ENCODE results near the gene WIPF3.
A peak's percentile ranks its signal among the peaks of the same experiment; 100 is the strongest.

The WIPF3 gene

GRCh38 chr7:29919790-29920189 is 113.5 kb downstream of the WIPF3 start:
- DNase-seq, result no peak

DNA sequence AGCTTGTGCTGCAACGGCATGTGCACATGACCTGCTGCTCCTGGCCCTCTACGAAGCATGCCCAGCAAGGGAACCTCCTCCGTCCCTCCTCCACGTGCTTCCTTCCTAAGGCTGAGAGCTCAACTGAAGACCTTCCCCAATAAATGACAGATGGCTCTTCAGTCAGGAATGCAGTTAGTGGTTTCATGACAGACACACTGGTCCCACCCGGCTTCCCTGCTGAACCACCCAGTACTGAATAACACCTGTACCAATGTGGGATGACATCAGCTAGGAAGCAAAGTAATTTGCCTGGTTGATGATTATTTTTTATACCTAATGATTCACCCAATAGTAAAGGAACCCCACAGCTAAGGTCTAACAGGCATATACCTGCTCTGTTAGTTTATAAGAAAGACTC is 114.2 kb downstream of the WIPF3 start:
- no peak for DNase-seq

DNA sequence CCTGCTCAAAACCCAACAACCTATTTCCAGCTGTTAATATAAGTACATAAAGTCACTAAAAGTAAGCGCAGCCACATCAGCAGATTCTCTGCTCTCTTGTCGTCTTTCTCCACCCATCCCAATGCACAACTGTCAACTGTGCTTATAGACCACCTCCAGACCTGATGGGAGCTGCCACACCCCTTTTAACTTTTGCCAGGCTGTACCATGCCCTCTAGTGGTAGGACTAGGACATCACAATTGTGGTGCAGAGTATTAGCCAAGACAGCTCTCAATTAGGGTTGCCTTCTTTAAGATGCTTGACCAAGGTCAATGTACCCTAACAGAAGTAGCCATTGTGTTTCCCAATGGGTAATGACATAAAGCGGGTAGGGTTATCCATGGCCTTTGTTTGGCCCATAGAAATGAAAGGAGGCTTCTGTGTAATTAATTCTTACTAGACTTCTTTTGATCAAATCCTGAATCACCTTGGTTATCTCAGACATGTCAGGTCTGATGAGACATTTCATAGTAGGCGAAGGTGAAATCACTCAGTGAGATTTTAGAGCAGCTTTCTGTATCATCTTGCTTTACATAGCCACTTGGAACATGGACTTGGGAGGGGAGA is 115.2 kb downstream of the WIPF3 start:
- peak; percentile 61 to 80 for DNase-seq

DNA sequence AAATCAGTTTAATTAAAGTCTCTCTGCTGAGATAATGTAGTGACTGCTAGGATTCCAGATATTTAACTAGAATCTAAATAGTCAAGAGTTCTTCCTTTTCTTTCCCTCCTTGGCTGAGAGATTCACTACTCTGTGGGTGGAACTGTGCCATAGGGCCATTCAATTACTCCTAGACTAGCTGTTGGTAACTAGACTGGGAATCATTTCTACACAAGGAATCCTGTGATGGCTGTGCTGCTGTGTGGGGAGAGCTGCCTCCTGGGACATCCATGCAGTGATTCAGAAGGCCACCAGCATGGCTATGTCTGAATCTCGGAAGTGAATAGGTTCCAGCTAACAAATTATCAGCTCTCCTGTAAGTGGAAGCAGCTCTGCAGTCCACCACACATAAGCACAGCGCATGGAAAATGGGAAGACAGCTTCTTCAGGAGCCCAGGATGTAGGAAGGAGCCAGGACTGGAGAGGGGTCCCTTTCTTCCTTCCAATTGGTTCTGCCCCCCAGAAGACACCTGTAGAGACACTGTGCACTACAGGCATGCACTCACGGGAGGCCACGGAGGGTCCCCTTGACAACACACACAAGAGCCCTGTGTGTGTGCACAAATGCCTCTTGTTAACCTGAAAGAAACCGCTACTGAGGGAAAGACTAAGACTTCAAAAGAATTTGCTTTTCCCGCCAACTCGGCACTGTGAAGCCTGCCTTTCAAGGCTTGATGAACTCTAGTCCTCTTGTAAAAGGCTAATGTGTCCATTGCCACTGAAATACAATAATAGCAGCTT is 116.8 kb downstream of the WIPF3 start:
- DNase-seq, result no peak

DNA sequence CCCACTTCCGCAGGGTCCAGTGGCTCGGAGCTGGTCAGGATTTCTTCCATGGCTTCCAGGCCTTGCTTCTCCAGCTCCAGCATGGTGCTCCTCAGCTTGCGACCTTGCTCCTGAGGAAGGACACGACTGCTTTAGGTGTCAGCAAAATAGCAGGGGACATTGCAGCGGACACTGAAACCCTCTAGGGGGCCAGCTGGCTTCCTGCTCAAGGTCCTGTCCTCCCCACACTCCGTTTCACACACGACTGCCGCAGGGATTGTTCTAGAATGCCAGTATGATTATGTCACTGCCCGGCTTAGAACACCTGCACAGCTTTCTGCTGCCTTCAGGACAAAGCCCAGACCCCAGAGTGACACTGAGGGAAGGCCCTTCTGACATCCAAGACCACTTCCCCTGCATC is 117.7 kb downstream of the WIPF3 start:
- DNase-seq, result no peak

GRCh38 chr7:29924684-29925083 is 118.4 kb downstream of the WIPF3 start:
- no peak for DNase-seq

DNA sequence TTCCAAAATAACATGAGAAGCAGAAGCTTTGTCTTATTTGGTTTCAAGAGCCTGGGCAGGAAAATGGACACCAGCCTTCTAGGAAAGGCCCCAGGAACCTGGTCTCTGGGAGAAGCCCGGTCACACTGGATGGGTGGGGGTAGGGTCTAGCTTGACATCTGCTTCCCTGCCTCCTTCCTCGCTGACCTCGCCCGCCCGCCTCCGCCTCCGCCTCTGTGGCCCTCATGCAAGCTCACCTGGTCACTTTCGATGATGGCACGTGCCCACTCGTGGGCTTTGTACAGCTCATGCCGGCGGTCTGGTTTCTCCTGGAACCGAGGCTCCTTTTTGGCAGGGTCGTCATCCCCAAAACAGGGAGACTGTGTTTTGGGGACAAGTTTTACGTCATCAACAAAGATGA is 119.9 kb downstream of the WIPF3 start:
- no peak for DNase-seq

GRCh38 chr7:29926741-29927140 is 120.4 kb downstream of the WIPF3 start:
- no peak for DNase-seq

GRCh38 chr7:29929018-29929807 is 122.9 kb downstream of the WIPF3 start:
- DNase-seq, result peak in 1 of 2 experiments; percentile 24

GRCh38 chr7:29935111-29935510 is 128.8 kb downstream of the WIPF3 start:
- no peak for DNase-seq

GRCh38 chr7:29937132-29937531 is 130.8 kb downstream of the WIPF3 start:
- no peak for DNase-seq

GRCh38 chr7:29940199-29940598 is 133.9 kb downstream of the WIPF3 start:
- DNase-seq, result no peak

DNA sequence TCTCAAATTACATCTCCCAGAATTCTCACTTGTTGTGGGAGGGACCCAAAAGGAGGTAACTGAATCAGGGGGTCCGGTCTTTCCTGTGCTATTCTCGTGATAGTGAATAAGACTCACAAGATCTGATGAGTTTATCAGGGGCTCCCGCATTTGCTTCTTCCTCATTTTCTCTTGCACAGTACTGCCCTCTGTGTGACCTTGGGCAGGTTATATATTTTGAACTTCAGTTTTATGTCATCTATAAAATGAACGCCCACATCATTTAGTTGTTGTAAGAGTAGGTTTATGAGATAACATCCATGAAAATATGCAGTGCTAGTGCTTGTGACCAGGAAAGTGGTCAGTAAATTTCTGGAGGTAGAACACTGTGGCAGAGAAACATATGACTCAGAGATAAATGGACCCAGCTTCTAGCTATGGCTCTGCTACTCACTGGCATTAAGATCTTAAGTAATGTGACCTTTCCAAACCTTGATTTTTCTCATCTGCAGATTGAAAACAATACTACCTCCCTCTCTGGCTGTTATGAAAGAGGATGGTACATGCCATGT is 139.0 kb downstream of the WIPF3 start:
- DNase-seq, result no peak

DNA sequence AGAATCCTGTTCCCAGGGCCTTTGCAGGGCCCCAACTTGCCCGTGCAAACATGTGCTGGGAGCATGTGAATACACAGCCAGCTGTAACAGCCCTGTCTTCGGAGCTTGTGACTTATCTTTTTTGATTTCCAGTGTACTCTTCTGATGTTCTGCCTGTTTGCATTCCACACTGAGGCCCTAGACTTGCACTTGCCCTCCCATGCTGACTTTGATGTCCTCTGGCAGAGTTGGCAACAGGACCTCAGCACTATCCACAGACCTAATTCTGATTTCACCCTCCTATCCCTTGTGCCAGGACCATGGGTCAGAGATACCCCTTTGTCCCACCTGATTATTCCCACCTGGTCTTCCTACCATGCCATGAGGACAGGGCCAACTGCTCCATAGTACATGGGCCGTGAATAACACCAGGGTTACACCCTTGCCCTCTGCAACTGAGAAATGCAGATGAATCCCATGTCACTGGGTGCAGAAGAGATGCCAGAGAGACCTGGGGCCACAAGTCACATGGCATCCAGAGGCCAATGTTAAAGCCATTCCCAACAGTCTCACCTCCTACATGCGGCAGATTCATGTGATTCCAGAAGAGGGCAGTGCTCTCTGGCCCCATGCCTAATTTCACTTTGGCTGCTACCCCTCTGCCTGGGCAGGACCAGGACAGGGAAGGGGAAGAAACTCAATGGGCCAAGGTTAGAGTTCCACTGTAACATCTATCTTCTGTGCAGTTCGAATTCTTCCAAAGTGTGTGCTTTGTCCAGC is 140.3 kb downstream of the WIPF3 start:
- DNase-seq, result peak in 1 of 2 experiments; percentile 23

DNA sequence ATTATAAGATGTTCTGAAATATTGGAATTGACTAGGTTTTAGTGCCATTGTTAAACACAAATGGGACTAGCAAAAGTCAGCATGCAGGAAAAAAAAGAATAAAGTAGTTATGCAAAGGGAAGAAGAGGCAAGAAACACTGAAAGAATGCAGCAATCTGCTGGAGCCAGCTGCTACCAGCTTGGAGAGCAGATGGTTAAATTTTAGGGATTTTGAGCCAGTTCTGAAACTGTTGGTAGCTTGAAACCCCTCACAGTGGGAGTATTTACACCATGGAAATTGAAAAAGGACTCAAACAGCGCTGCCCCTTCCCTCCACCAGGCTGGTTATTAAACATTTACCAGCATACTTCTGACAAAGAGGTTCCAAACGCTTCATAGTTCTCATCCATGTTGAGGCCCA is 142.3 kb downstream of the WIPF3 start:
- DNase-seq, result no peak

DNA sequence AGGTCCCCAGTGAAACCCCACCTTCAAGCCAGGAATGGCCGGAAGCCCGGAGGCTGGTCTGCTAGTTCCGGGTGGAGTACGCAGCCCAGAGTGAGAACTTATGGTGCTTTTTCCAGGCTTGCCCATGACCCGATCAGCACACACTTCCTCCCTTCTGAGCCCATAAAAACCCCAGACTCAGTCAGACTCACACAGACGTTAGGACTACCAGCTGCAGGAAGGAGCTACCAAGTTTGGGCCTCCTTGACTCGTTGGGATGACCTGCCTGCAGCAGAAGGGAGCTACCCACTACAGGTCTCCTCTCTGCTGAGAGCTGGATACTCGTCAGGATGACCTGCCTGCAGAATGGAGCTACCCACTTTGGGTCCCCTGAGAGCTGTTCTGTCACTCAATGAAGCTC is 144.2 kb downstream of the WIPF3 start:
- DNase-seq, result no peak

DNA sequence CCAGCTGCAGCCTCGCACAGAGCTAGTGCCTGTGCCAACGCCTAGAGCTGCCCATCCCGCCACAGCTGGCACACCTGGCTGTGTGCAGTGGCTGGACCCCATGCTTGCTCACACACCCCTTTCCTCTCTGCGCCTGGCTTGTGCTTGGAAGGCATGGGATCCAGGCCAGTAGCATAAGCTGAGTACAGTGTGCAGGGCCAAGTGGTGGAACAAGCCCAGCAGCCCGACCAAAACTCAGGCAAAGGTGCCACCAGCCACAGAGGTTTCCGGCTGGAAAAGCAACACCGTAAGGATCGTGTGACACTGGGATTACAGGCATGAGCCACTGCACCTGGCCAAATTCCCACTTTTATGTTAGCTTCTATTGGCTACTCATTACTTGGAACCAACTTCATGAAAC is 144.9 kb downstream of the WIPF3 start:
- DNase-seq, result no peak

DNA sequence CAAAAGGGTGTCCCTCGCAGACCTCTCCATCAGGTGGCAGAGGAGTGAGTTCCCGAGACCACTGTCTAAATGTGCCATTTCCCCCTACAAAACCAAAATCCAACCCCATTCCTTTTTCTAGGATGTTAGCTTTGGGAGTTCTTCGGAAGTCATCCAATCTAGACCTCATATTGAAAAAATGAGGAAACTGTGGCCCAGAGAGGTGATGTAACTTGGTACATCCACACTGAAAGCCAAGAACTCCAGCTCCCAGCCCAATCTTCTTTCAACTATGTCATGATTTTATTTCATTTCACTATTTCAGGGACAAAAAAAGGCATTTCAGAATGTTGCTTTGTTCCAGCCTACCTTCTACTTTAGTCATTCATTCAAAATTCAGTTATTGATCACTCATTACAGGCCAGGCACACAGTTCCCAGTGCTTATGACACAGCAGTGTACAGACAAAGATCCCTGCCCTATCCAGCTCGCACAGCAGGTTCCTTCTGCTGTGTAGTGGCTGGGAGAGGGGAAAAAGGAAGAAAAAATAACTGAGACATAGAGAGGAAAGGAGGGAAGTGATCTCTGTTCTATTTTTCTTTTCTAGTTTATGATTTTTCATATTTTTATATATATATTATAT is 147.5 kb downstream of the WIPF3 start:
- DNase-seq, result no peak

- DNase-seq, result no peak
These were observed 148.9 kb downstream of the WIPF3 start for GRCh38 chr7:29955075-29955792.

DNA sequence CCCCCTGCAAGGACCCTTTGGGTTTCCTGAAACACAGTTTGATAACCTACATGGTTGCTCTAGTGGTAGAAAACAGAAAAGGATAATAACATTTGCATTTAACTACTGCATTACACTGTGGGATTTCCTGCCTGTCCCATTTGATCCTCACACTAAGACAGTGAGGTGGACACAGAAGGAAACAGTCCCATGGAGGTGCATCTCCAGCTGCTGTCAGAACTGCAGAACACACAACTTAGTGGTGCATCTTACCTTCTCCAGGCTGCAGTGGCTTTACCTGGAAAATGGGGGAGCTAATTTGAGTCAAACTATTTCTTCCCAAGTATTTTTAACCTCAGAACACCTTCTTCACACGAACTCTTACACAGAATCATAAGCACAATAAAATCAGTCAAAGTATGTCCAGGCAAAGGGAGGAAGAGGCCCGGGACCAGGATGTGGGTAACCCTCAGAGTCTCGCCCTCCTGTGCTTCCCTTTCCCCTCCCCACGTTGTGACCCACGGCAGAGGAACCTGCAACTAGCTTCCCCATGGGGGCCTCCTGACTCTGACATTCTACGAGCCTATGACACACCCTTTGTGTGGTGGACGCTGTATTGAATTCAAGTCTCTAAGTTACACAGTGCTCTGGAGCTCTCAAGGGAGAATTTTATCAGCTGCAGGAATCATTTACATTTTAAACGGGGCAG is 149.6 kb downstream of the WIPF3 start:
- DNase-seq, result peak; percentile 3 to 65

DNA sequence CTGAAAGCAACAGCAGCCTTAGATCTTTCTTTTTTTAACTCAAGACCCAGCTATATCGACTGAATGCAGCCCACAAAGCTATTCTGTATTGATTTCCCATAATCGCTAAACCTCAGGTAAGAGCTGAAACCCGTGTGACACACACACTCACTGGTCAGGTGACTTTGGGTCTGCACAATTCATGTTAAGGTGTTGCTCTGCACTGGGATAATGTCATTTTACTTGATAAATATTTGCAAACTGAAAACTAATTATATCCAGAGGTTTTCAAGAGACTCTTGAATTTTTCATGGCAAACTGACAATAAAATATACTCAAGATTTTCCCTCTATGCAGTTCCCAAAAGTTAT is 150.2 kb downstream of the WIPF3 start:
- DNase-seq, result no peak
